ENCODE results near the gene DLEC1. TPM values are rescaled to one million over a fixed set of nuclear protein-coding genes. Genes with fewer than 3 reads are reported as not detected.

Gene DLEC1
- total and polyA plus RNA-seq, 2 experiments from 2014 or later = 0.15 TPM; not detected in 1

DNA sequence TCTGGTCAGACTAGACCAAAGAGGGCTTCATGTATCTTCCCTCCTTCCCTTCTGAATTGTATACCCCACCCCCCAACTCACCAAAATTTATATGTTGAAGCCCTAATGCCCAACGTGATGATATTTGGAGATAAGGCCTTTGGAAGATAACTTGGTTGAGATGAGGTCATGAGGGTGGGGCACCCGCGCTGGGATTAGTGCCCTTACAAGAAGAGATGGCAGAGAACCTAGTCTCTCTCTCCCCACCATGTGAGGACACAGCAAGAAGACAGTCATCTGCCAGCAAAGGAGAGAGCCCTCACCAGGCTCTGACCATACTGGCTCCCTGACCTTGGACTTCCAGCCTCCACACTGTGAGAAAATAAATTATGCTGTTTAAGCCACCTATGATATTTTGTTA is 23.0 kb upstream of the DLEC1 start:
- Histone ChIP-seq H3K27ac (no peak overlapping the region), H3K4me1 (ENCODE audit: insufficient read depth) (no peaks in the 10 kb centered on the region), H3K4me3 (no peak overlapping the region), H3K9me3 (ENCODE audit: low read depth) (no peaks in the 10 kb centered on the region), H3K36me3 (ENCODE audit: low read depth) (peaks cover 13% of the 10 kb centered on the region), H3K79me2 (ENCODE audit: insufficient read depth) (no peaks in the 10 kb centered on the region), H3F3A (ENCODE audit: insufficient read depth) (no peaks in the 10 kb centered on the region), H3K9ac (no peak overlapping the region), H3K4me2 (ENCODE audit: unreplicated experiment) (no peak overlapping the region), H3K27me3 (replicated peaks; ENCODE audit: insufficient read depth) (no peaks in the 10 kb centered on the region), H2AFZ (no peak overlapping the region), H4K20me1 (ENCODE audit: insufficient read depth) (no peaks in the 10 kb centered on the region), H3K9me2 (ENCODE audit: insufficient read depth) (no peaks in the 10 kb centered on the region)
- WGBS, 2 experiments (ENCODE audit: low coverage in 1 of 2, low lambda C conversion rate in 2 of 2, missing lambda C conversion rate in 2 of 2) = 84 to 91% methylated on average over 3 of the region's 3 CpGs
- TF ChIP-seq EZH2 (IDR thresholded peaks at IDR 0.05; ENCODE audit: insufficient read depth, poor library complexity, severe bottlenecking) (no peak), EZH2phosphoT487 (IDR thresholded peaks at IDR 0.05; ENCODE audit: insufficient read depth, low read depth) (no peak)
- no peak for DNase-seq
- in situ Hi-C loops (cut with MboI) = no loop called here

GRCh38 chr3:38016410-38016809 is 22.6 kb upstream of the DLEC1 start:
- in situ Hi-C loops (cut with MboI) = no loop called here
- Histone ChIP-seq H3K9me2 (ENCODE audit: insufficient read depth) (no peaks in the 10 kb centered on the region), H3K27ac (no peak overlapping the region), H3K4me2 (ENCODE audit: unreplicated experiment) (no peak overlapping the region), H3K9me3 (ENCODE audit: low read depth) (no peaks in the 10 kb centered on the region), H4K20me1 (ENCODE audit: insufficient read depth) (no peaks in the 10 kb centered on the region), H3K9ac (no peak overlapping the region), H3K79me2 (ENCODE audit: insufficient read depth) (no peaks in the 10 kb centered on the region), H3K27me3 (replicated peaks; ENCODE audit: insufficient read depth) (no peaks in the 10 kb centered on the region), H3K4me1 (ENCODE audit: insufficient read depth) (no peaks in the 10 kb centered on the region), H3K36me3 (ENCODE audit: low read depth) (peaks cover 13% of the 10 kb centered on the region), H2AFZ (no peak overlapping the region), H3K4me3 (no peak overlapping the region), H3F3A (ENCODE audit: insufficient read depth) (no peaks in the 10 kb centered on the region)
- TF ChIP-seq EZH2 (IDR thresholded peaks at IDR 0.05; ENCODE audit: insufficient read depth, poor library complexity, severe bottlenecking) = no peak
- TF ChIP-seq EZH2phosphoT487 (IDR thresholded peaks at IDR 0.05; ENCODE audit: insufficient read depth, low read depth) = no peak
- 97% methylated on average over 13 of the region's 13 CpGs for WGBS, 2 experiments (ENCODE audit: low coverage in 1 of 2, low lambda C conversion rate in 2 of 2, missing lambda C conversion rate in 2 of 2)
- no peak for DNase-seq

GRCh38 chr3:38016847-38017444 is 22.1 kb upstream of the DLEC1 start:
- in situ Hi-C loops (cut with MboI) = no loop called here
- no peaks in the 10 kb centered on the region for H3F3A ChIP-seq (ENCODE audit: insufficient read depth)
- H3K27ac ChIP-seq = no peak overlapping the region
- no peak overlapping the region for H3K9ac ChIP-seq
- H3K36me3 ChIP-seq (ENCODE audit: low read depth) = peaks cover 13% of the 10 kb centered on the region
- H3K9me2 ChIP-seq (ENCODE audit: insufficient read depth) = no peaks in the 10 kb centered on the region
- no peak overlapping the region for H3K4me2 ChIP-seq (ENCODE audit: unreplicated experiment)
- no peaks in the 10 kb centered on the region for H3K27me3 ChIP-seq (replicated peaks; ENCODE audit: insufficient read depth)
- 87 to 90% methylated on average over 6 of the region's 6 CpGs for WGBS, 2 experiments (ENCODE audit: low coverage in 1 of 2, low lambda C conversion rate in 2 of 2, missing lambda C conversion rate in 2 of 2)
- H3K9me3 ChIP-seq (ENCODE audit: low read depth) = no peaks in the 10 kb centered on the region
- H4K20me1 ChIP-seq (ENCODE audit: insufficient read depth) = no peaks in the 10 kb centered on the region
- no peak overlapping the region for H2AFZ ChIP-seq
- no peak for TF ChIP-seq EZH2 (IDR thresholded peaks at IDR 0.05; ENCODE audit: insufficient read depth, poor library complexity, severe bottlenecking)
- no peak for TF ChIP-seq EZH2phosphoT487 (IDR thresholded peaks at IDR 0.05; ENCODE audit: insufficient read depth, low read depth)
- H3K79me2 ChIP-seq (ENCODE audit: insufficient read depth) = no peaks in the 10 kb centered on the region
- H3K4me3 ChIP-seq = no peak overlapping the region
- H3K4me1 ChIP-seq (ENCODE audit: insufficient read depth) = no peaks in the 10 kb centered on the region
- no peak for DNase-seq

GRCh38 chr3:38017445-38018295 is 21.3 kb upstream of the DLEC1 start:
- Histone ChIP-seq H3K36me3 (ENCODE audit: low read depth) (peaks cover 13% of the 10 kb centered on the region), H3K27me3 (replicated peaks; ENCODE audit: insufficient read depth) (no peaks in the 10 kb centered on the region), H3K4me2 (ENCODE audit: unreplicated experiment) (no peak overlapping the region), H3K9me2 (ENCODE audit: insufficient read depth) (no peaks in the 10 kb centered on the region), H3F3A (ENCODE audit: insufficient read depth) (no peaks in the 10 kb centered on the region), H3K4me3 (no peak overlapping the region), H3K9ac (no peak overlapping the region), H2AFZ (no peak overlapping the region), H3K79me2 (ENCODE audit: insufficient read depth) (no peaks in the 10 kb centered on the region), H3K27ac (no peak overlapping the region), H4K20me1 (ENCODE audit: insufficient read depth) (no peaks in the 10 kb centered on the region), H3K9me3 (ENCODE audit: low read depth) (no peaks in the 10 kb centered on the region), H3K4me1 (ENCODE audit: insufficient read depth) (no peaks in the 10 kb centered on the region)
- DNase-seq = no peak
- in situ Hi-C loops (cut with MboI) = no loop called here
- no peak for TF ChIP-seq EZH2phosphoT487 (IDR thresholded peaks at IDR 0.05; ENCODE audit: insufficient read depth, low read depth)
- no peak for TF ChIP-seq EZH2 (IDR thresholded peaks at IDR 0.05; ENCODE audit: insufficient read depth, poor library complexity, severe bottlenecking)
- 84% methylated on average over 9 of the region's 9 CpGs for WGBS, 2 experiments (ENCODE audit: low coverage in 1 of 2, low lambda C conversion rate in 2 of 2, missing lambda C conversion rate in 2 of 2)
